HK-2 (cell line): Measurements from ENCODE around the gene SGMS2.
"Not testable (repeated sequence)": the region's sequence is repeated elsewhere in the genome, so short reads cannot be mapped to it uniquely, and the experiment has no call there.

Experiments
- DNase-seq: peaks from one replicate; pipeline ENCODE4 v3.0.0-alpha.2; 2018; ENCODE audit not compliant: unreplicated experiment

Gene SGMS2

DNA sequence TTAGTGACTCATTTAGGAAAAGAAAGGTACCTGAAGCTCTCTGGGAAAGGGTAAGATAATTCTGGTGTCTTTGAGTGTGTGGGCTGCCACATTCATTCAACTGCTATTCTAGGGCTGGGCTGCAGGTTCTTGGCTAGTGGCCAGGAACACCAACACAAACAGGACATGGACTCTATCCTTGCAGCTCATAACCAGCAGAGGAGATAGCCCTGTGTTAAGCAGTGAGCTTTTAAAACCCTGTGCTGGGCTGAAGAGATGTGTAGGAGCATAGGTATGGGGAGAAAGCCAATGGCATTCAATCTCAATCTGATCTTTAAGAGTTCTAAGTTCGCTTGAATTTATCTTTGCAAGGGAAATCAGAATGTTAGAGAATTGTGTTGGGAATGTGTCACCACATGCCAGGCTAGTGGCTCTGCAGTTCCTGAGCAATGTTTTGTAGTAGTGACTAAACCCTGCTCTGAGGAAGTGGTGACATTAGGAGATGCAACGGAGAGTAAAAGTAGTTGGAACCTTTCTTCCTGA lies 39.2 kb downstream of the SGMS2 start:
- peak; percentile 22 for DNase-seq

- DNase-seq = no peak
These were observed 42.0 kb downstream of the SGMS2 start for GRCh38 chr4:107866726-107867125.

GRCh38 chr4:107870236-107870635 lies 45.5 kb downstream of the SGMS2 start:
- no peak for DNase-seq

DNA sequence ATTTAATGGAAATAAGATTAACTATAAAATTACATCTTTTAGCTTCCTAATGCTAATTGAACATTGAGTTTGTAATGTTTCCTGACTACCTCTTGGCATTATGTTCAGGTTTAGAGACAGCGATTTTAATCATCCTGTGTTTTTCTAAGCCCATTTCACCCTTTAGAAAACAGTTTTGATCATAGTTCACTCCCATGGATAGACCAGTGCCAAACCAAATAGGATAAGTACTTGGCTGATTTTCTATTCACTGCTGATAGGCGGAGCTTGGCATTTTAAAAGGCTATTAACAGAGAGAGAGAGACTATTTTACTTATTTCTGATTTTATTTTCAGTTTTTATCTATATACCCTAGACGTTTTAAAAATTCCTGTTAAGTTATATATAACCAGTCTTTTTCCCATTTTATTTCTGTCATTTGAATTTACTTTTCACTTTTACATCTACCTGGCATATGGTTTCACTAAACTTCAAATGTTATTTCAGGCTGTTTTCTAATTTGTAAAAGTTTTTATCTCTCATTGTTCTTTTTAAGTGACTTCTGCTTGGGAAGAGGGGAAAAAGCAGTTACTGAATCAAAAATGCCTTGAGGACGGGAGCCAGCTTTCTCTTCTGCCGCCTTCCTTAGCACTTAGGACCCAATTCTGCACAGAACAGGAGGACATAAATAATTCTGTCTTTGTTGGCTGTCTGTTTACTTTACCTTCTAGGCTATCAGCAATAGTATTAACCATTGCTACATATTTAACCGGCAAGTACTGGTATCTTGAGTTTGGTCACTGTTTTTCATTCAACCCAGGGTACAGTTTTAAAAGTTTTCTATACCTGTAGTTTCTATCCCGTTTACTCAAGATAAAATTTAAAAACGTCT lies 46.4 kb downstream of the SGMS2 start:
- DNase-seq = no peak

DNA sequence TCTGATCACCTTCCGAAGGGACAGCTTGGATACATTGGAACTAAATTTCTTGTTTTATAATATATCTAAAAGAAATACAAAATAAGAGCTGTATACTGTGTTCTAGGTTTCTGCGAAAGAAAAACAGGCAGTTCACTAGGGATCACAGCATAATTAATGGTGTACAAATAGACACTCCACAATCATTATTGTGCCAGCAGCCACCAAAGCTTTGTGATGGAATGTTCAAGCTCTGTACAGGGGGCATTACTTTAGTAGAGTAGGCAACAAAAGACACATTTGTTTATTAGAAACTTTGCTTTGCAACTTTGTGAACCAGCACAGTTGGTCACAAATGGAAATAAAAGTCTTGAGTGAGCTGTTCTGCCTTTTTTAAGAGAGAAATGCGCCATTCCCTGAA lies 49.3 kb downstream of the SGMS2 start:
- DNase-seq = no peak

DNA sequence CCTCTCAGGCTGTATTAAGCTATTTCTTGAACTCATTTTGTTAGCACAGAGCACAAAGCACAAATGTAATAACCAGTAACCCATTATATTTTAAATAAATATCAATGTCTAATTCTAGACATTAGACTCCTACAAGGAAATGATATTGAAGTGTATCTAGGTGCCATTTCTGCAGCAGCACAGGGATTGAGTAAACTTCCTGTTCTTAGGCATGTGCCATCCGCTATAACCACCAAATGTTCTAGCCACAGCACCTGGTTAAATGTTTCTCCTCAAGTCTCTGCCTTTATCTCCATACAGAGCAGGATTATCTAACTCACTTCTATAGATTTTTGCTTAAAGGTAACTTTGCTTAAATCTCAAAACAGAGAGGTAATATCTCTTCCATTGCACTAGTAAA lies 51.4 kb downstream of the SGMS2 start:
- DNase-seq = no peak

- DNase-seq = no peak
These were observed 52.6 kb downstream of the SGMS2 start for GRCh38 chr4:107877361-107877760.

DNA sequence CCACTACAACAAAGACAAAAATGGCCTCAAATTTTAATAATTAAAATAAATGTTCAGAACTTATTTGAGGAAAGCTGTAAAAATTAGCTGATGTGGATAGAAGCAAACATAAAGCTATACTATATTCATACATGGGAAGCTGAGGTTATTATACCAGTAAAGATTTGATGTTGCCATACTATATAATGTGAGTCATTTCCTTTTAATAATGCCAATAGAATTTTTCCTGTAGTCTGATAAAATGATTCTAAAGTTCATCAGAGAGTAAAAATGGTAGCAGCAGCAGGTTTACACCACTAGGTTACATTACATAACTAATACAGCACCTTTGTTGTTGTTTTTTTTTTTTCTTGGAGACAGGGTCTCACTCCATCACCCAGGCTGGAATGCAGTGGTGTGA lies 61.1 kb downstream of the SGMS2 start:
- no peak for DNase-seq

DNA sequence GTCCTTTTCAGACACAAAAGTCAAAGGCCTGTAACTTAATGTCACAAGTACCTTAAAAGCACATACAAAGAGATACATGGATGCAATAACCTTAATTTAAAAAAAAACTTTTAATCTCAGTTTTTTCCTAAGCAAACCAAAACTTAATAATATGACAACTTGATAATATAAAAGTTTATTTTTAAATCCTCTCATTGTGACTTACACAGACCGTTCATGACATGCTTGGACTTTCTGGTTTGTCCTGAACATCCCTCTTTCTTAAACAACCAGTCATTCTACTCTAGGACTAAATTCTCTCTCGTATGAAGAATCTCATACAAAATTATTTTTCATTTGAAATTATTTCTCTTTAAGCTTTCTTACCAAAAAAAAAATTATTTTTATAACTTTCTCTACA lies 63.5 kb downstream of the SGMS2 start:
- DNase-seq = no peak

DNA sequence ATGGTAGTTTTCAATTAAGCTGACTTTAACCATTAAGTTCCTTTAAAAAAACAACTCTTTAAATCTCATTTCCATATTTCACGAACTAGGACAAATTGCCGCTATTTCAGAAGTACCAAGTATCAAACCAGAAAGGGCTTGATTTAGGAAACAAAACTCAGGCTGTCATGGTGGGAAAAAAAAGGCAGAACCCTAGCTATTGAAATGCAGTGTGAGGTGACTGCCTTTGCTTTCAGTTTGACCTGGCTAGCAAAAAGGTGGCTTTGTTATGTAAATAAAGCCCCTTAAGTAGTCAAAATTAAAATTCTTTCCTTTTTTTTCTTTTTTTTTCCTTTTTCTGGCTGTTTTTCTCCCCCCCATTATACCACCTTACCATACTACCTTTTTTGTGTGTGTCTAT lies 66.0 kb downstream of the SGMS2 start:
- no peak for DNase-seq

- no peak for DNase-seq
These were observed 66.6 kb downstream of the SGMS2 start for GRCh38 chr4:107891299-107891698.

DNA sequence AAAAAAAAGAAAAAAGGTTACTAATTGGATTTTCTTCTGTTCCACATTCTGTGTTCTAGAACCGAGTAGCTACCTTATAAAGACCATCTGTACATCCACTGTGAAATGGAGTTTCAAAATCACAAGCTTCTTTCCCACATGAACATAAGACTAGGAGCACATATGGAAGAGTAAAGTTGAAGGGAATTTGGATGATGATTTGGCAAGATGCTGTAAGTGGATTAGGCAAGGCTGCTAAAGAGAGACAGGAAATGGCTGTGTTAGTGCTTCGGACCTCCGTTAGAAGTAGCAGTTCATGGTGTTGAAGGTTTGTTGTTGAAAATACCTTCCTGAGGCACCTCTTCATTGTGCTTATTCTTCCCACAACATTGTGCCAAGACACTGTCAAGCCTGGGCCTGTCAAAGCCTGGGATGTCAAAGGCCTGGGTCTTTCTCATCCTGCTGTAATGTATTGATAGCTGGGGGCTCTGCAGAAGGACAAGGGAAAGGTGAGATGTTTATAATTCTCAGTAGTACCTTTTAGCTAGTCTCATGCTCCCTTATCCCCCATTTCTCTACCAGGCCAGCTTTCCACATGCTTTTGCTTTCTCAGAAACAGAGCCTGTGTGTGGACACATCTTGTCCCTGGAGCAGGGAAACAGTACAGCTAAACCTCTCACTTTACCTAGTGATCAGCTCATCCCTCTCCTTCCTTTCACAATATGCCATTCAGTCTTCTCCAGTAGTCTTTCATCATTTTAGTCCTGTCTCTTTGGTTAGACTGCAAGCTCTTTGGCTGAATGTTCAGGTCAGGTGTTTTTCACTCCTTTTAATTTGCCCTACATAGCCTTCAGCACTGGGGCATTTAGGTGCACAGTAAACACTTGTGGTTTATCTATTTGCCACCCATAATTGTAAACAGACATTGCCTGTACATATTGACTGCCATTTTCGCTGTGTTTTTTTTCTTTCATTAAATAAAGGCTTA lies 68.7 kb downstream of the SGMS2 start:
- no peak for DNase-seq

- no peak for DNase-seq
These were observed 69.4 kb downstream of the SGMS2 start for GRCh38 chr4:107894138-107894603.

- peak; percentile 28 for DNase-seq
These were observed 71.5 kb downstream of the SGMS2 start for GRCh38 chr4:107896158-107896645.

DNA sequence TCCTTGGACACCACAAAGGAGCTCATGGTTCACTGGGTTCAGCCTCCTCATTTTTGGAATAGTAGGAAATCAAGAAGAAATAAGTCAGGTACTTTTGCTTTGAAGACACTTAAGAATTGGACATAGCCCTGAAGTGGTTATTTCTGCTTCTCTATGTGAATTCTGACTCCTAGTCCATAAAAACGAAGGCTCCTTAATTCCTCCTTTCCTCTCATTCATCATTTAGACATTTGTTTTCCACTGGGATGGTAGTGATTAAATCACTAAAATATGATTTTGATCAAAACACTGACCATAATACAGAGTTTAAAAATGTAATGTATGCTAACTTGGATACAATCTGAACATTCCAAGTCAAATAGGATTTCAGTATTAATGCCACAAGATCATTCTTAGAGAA lies 71.9 kb downstream of the SGMS2 start:
- DNase-seq = no peak

GRCh38 chr4:107897823-107898222 lies 73.1 kb downstream of the SGMS2 start:
- DNase-seq = no peak

GRCh38 chr4:107900067-107900466 lies 75.3 kb downstream of the SGMS2 start:
- DNase-seq = no peak

DNA sequence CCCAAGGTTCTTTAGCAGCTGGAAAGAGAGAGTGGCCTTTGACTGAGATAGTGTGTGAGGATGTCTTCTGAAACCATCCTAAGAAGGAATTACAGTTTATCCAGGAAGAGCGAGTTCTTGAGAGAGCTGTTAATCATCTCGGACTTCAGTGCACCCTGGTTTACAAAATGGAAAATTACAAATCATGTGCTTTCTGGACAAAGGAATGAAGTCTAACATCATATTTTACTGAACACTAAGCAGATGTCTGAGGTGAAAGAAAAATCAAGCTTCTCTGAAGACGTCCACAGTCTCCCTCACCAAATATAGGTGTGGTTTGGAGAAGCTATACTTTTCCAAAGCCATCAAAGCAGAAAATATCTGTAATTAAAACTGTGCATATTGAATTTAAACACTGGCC lies 75.8 kb downstream of the SGMS2 start:
- no peak for DNase-seq

DNA sequence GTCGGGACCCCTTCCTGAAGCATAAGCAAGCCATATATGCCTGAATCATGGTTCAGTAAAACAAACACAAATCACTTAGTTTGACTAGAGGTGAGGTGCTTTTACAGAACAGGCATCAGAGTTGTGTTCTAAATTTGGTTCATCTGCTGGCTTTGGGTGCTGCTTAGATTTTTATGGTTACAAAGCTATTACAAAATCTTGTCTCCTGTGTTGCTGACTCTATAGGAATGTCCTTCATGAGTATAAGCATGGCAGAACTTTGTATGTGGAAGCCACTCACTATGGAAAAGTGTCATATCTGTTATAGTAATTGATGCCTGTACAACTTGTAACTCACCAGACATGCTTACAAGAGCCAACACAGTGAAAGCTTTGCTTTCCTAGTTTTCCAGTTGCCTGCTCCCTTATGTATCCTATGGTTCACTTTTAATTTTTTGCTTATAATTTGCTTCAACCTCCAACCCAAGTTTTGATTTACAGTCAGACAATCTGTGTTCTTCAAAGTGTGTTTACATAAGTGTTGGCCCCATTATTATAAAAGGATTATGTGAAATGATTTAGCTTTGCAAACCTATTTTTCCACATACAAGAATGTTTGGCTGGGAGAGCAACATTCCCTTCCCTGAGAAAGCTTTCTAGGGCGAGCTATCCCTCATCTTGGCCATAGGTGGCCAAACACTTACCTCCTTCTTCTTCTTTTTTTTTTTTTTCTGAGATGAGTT lies 76.6 kb downstream of the SGMS2 start:
- no peak for DNase-seq

DNA sequence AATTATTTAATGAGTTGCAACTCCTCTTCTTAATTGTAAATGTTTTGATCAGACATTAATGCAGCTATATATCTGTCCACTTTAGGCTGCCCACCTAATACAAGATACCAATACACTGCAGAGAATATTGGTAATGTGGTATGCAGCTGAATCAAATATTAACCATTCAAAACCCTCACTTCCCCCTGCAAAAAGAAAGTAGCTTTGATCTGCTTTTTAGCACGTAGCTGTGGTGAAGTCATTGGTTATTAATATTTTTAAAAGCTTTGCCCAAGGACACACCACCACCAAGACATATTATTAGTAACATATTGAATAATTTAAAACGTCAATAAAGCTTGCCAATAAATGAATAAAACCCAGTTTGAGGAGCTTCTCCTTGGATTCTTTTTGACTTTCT lies 78.0 kb downstream of the SGMS2 start:
- DNase-seq = no peak

DNA sequence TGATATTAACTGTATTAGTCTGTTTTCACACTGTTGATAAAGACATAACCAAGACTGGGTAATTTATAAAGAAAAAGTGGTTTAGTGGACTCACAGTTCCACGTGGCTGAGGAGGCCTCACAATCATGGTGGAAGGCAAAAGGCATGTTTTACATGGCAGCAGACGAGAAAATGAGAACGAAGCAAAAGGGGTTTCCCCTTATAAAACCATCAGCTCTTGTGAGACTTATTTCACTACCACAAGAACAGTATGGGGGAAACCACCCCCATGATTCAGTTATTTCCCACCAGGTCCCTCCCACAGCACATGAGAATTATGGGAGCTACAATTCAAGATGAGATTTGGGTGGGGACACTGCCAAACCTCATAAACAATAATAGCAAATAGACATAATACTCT lies 80.3 kb downstream of the SGMS2 start:
- DNase-seq = not testable (repeated sequence)
